Right atrium auricular region (tissue), 2 donors: Measurements from ENCODE around the gene JAZF1. TPM values are rescaled to one million over a fixed set of nuclear protein-coding genes. Genes with fewer than 3 reads are reported as not detected.

Source experiments
- DNase-seq: peaks from one replicate; pipeline ENCODE4 v3.0.0-alpha.2; 2019; ENCODE audit warnings: low spot score
- H3K27ac ChIP-seq, 2 donors: fragments of 200-600 bp; sonication (generic); 1 replicate in 1 of 2; 2 replicates in 1 of 2; pipeline ENCODE4 v1.5.1; 2016 to 2019
- H3K27me3 ChIP-seq, 2 donors: fragments of 200-600 bp; sonication (generic); one replicate each; pipeline versions ENCODE4 v1.5.1 to v1.6.0; 2017 to 2019
- H3K36me3 ChIP-seq: fragments of 200-600 bp; sonication (generic); one replicate; pipeline ENCODE4 v1.5.1; 2016
- H3K4me1 ChIP-seq, 2 donors: fragments of 200-600 bp; sonication (generic); one replicate each; pipeline versions ENCODE4 v1.5.1 to v1.6.0; 2017 to 2019
- H3K4me3 ChIP-seq, 2 donors: fragments of 200-600 bp; sonication (generic); 1 replicate in 1 of 2; 2 replicates in 1 of 2; pipeline ENCODE4 v1.5.1; 2017 to 2019; ENCODE audit warnings: mild to moderate bottlenecking in 1 of 2, moderate library complexity in 1 of 2
- H3K9me3 ChIP-seq, 2 donors: fragments of 200-600 bp; sonication (generic); one replicate each; pipeline ENCODE4 v1.5.1; 2019
- CTCF ChIP-seq, 2 donors: fragments of 200-600 bp; sonication (generic); IDR thresholded peaks; one replicate each; pipeline ENCODE4 v1.5.1; 2019; ENCODE audit warnings: antibody characterized with exemption in 2 of 2
- total RNA-seq, 2 donors: library from RNA; depleted of rRNA; stranded (reverse); fragments of >200 nt; gene quantifications; one replicate each; pipeline ENCODE4 v1.1.0, GENCODE V29; 2016

Gene JAZF1
- total RNA-seq, 2 donors from 2014 or later: 13.2 to 18.5 TPM

- Histone ChIP-seq H3K4me1 (peaks cover 0 to 10% of the 10 kb centered on the region in 2 donors), H3K36me3 (no peaks in the 10 kb centered on the region), H3K4me3 (no peak overlapping the region), H3K9me3 (no peaks in the 10 kb centered on the region), H3K27me3 (no peaks in the 10 kb centered on the region), H3K27ac (no peak overlapping the region)
- DNase-seq: no peak
- TF ChIP-seq CTCF (IDR thresholded peaks at IDR 0.05): no peak
Measured at GRCh38 chr7:27942711-27943110, 237.9 kb downstream of the JAZF1 start.

GRCh38 chr7:27941522-27941921, 239.1 kb downstream of the JAZF1 start:
- no peak for TF ChIP-seq CTCF (IDR thresholded peaks at IDR 0.05)
- peaks cover 0 to 10% of the 10 kb centered on the region in 2 donors for H3K4me1 ChIP-seq
- no peak for DNase-seq
- no peak overlapping the region for H3K27ac ChIP-seq
- H3K36me3 ChIP-seq: no peaks in the 10 kb centered on the region
- no peaks in the 10 kb centered on the region for H3K27me3 ChIP-seq
- no peak overlapping the region for H3K4me3 ChIP-seq
- H3K9me3 ChIP-seq: no peaks in the 10 kb centered on the region

GRCh38 chr7:27940341-27940740, 240.3 kb downstream of the JAZF1 start:
- H3K27me3 ChIP-seq: no peaks in the 10 kb centered on the region
- H3K4me3 ChIP-seq: no peak overlapping the region
- H3K36me3 ChIP-seq: no peaks in the 10 kb centered on the region
- DNase-seq: no peak
- H3K9me3 ChIP-seq: no peaks in the 10 kb centered on the region
- no peak for TF ChIP-seq CTCF (IDR thresholded peaks at IDR 0.05)
- peaks cover 0 to 10% of the 10 kb centered on the region in 2 donors for H3K4me1 ChIP-seq
- no peak overlapping the region for H3K27ac ChIP-seq

- Histone ChIP-seq H3K27me3 (no peaks in the 10 kb centered on the region), H3K27ac (no peak overlapping the region), H3K4me3 (no peak overlapping the region), H3K4me1 (peaks cover 0 to 8% of the 10 kb centered on the region in 2 donors), H3K9me3 (no peaks in the 10 kb centered on the region), H3K36me3 (no peaks in the 10 kb centered on the region)
- DNase-seq: no peak
- no peak for TF ChIP-seq CTCF (IDR thresholded peaks at IDR 0.05)
Measured at GRCh38 chr7:27939893-27940292, 240.7 kb downstream of the JAZF1 start.

- Histone ChIP-seq H3K4me1 (no peaks in the 10 kb centered on the region), H3K4me3 (no peak overlapping the region), H3K27ac (no peak overlapping the region), H3K27me3 (no peaks in the 10 kb centered on the region), H3K36me3 (no peaks in the 10 kb centered on the region), H3K9me3 (no peaks in the 10 kb centered on the region)
- TF ChIP-seq CTCF (IDR thresholded peaks at IDR 0.05): no peak
- no peak for DNase-seq
Measured at GRCh38 chr7:27936768-27937102, 243.9 kb downstream of the JAZF1 start.

GRCh38 chr7:27936047-27936767, 244.4 kb downstream of the JAZF1 start:
- Histone ChIP-seq H3K4me1 (no peaks in the 10 kb centered on the region), H3K36me3 (no peaks in the 10 kb centered on the region), H3K4me3 (no peak overlapping the region), H3K27ac (no peak overlapping the region), H3K9me3 (no peaks in the 10 kb centered on the region), H3K27me3 (no peaks in the 10 kb centered on the region)
- no peak for DNase-seq
- TF ChIP-seq CTCF (IDR thresholded peaks at IDR 0.05): no peak
